KBM-7 (cell line): ENCODE results near the gene CDC20.
A peak's percentile ranks its signal among the peaks of the same experiment; 100 is the strongest.
"Not testable (repeated sequence)": the region's sequence is repeated elsewhere in the genome, so short reads cannot be mapped to it uniquely, and the experiment has no call there.

ENCODE experiments used
- DNase-seq: peaks from one replicate; pipeline ENCODE4 v3.0.0-alpha.2; 2015
- in situ Hi-C: fragments of 300-500 bp; cut with MboI; formaldehyde crosslinking; loops from 2 replicates; pipeline ENCODE4 v1.14.3; 2020; ENCODE audit warnings: low sequenced_read_pairs, low pct_unique_long_range_greater_than_20kb, mixed read lengths

CDC20 gene

GRCh38 chr1:43351421-43352350 is 7.1 kb upstream of the CDC20 start:
- DNase-seq = no peak
- in situ Hi-C loops = no loop called here

DNA sequence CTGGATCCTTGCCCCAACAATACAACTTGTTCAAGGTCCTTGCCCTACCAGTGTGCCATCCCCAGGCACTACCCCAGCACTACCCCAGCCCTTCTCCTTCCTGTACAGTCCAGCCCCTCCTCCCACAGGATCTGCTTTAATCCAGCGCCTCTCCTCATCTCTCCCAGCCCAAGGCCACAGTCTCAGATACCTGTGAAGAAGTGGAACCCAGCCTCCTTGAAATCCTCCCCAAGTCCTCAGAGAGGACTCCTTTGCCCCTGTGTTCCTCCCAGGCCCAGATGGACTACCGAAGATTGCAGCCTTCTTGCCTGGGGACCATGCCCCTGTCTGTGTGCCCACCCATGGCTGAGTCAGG is 6.5 kb upstream of the CDC20 start:
- in situ Hi-C loops = no loop called here
- no peak for DNase-seq

- no peak for DNase-seq
- in situ Hi-C loops = no loop called here
Observed at GRCh38 chr1:43352881-43353280, 5.9 kb upstream of the CDC20 start.

DNA sequence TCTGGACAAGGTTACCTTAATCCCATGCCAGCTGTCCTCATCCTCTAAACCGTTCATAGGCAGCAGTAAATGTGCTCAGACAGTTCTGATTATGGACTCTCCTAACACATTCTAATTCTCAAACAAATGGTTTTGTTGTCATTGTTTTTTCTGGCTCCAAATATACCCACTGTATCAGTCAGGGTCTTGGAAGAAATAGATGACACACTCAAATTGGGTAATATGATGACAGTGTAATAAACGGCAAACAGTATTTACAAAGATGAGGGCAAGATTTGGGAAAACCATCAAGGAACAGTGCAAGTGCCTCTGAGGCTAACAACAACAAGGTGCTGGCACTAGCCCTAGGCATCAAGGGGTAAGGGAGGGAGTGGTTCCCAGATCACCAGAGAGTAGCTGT is 4.3 kb upstream of the CDC20 start:
- in situ Hi-C loops = no loop called here
- no peak for DNase-seq

GRCh38 chr1:43354936-43355335 is 3.8 kb upstream of the CDC20 start:
- DNase-seq = no peak
- in situ Hi-C loops = no loop called here

- no peak for DNase-seq
- in situ Hi-C loops = no loop called here
Observed at GRCh38 chr1:43357251-43357650, 1.5 kb upstream of the CDC20 start.

- in situ Hi-C loops = no loop called here
- DNase-seq = peak; percentile 76
Observed at GRCh38 chr1:43358121-43358745, 548 bp upstream of the CDC20 start.

DNA sequence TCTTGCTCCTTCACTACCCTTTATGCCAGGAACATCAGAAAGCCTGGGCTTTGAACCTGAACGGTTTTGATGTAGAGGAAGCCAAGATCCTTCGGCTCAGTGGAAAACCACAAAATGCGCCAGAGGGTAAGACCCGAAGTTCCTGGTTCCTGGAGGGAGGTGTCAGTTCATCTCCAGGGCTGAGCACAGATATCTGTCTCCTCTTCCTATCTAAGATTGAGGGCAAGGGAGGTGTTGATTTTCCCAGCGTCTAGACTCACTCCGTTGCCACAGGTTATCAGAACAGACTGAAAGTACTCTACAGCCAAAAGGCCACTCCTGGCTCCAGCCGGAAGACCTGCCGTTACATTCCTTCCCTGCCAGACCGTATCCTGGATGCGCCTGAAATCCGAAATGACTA is 915 bp downstream of the CDC20 start:
- in situ Hi-C loops = no loop called here
- DNase-seq = no peak

DNA sequence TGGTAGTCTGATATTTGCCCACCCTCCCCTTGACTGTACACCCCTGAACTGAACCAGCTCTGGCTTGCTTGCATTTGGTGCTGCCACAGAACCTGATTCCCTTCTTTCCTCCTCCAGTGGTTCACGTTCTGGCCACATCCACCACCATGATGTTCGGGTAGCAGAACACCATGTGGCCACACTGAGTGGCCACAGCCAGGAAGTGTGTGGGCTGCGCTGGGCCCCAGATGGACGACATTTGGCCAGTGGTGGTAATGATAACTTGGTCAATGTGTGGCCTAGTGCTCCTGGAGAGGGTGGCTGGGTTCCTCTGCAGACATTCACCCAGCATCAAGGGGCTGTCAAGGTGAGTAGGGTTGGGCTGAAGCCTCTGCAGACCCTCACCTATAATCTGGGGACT is 1.8 kb downstream of the CDC20 start:
- no peak for DNase-seq
- in situ Hi-C loops = no loop called here

DNA sequence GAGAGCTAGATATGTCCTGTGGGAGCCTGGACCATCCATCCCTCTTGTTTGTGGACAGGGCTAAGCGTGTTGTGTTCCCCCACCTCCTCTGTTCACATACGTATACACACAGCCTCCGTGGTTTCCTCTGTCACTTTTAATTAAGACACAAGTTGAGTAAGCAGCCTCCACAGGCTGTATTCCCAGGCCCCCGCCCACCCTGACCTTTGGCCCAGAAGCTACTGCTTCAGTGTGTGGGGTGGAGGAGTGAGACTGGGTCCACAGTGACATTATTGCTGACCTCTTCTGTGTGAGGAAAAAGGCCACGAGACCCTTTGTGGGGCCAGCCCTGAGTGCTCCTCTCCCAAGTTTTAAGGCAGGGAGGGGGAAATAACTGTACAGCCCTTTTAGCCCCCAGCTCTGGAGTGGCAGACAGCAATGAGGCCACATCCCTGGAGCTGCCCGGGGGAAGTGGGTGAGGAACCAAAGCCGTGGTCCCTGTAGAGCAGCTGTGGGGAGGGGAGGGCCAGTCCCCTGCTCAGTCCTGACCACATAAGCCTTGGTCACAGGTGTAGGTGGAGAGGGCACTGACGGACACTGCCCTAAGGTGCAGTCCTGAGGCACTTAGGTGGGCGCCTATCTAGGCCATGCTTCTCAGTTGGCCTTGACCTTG is 4.6 kb downstream of the CDC20 start:
- in situ Hi-C loops = no loop called here
- no peak for DNase-seq

DNA sequence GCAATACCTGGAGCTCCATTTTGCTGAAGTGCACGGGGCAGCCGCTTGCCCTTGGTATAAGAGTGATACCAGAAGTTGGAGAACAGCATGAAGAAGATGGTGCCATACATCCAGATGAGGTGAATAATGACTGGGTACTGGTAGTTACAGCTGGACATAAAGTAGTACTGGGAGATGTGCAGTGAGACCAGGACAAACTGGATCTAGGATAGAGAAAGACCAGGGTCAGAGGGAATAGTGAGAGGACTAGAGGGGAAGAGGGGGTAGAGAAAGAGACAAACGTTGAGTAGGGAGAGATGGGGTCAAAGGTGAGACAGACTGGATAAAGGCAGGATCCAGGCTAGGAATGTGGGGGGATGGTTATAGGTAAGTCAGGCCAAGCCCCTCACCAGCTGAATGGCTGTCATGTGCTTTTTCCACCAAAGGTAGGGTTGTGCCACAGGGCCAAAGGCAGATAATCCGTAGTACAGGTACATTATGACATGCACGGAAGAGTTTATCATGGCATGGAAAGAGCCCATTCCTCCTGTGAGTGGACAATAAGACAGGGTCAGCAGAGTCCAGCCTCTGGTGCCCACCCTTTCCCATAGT is 5.2 kb downstream of the CDC20 start:
- in situ Hi-C loops = no loop called here
- DNase-seq = no peak

- DNase-seq = no peak
- in situ Hi-C loops = no loop called here
Observed at GRCh38 chr1:43365678-43366077, 6.9 kb downstream of the CDC20 start.

DNA sequence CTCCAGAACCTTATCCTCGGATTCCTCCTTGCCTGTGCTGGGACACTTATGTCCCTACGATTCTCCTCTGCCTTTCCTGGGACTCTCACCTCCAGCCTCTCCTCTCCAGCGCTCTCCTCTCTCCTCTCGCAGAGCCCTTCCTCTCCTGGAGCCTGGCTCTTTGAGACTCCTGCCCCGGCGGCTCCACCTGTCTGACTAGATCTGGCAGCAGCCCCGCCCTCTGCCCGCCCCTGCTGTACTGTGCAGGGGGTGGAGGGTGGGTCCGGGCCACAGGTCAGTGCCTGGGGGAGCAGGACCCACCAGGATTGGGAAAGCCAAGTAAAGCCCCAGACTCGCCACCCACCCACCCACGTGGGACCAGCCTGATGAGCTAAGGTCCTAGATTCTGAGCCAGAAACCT is 7.4 kb downstream of the CDC20 start:
- in situ Hi-C loops = no loop called here
- no peak for DNase-seq

DNA sequence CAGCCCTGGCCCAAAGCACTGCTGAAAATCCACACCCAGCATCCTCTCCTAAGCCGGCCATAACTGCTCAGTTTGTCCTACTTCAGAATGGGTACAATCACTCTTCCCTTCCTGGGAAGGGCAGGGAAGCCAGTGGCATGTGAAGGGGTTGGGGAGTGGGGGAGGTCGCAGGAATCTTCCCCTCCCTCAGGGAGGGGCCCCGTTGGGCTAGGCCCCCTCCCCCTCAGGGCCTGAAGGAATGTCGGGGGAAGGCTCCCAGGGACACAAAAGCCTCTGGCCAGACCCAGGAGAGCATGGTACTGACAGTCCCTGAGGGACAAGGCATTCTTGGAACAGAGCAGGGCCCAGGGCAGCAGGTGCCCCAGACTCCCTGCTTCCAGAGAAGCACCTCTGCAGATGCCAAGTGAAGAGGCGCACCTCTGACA is 7.8 kb downstream of the CDC20 start:
- DNase-seq = no peak
- in situ Hi-C loops = no loop called here

GRCh38 chr1:43367026-43367903 is 8.5 kb downstream of the CDC20 start:
- DNase-seq = peak; percentile 39
- in situ Hi-C loops = no loop called here

GRCh38 chr1:43367904-43368645 is 9.3 kb downstream of the CDC20 start, which contains the start of gene ELOVL1:
Gene ELOVL1 (minus strand): TSS chr1:43368011. CDS start chr1:43365609, 2,402 bp downstream.
- in situ Hi-C loops = no loop called here

GRCh38 chr1:43368646-43369020 is 9.9 kb downstream of the CDC20 start:
- no peak for DNase-seq
- in situ Hi-C loops = no loop called here

More at GRCh38 chr1:43367904-43368645, 9.3 kb downstream of the CDC20 start, which contains the start of gene ELOVL1:
- DNase-seq = peak; percentile 91

- DNase-seq, in situ Hi-C loops: not testable (repeated sequence)
Observed at GRCh38 chr1:43369779-43370178, 11.0 kb downstream of the CDC20 start.
